Calu3 (cell line): ENCODE results near the gene OSBPL7. TPM values are rescaled to one million over a fixed set of nuclear protein-coding genes. Genes with fewer than 3 reads are reported as not detected.

Experiments used
- BruUV-seq: library from RNA; stranded (reverse); fragments of 400-500 nt; replicated peaks from 2 replicates; lab custom pipeline; 2021; lab: Mats Ljungman, UMichigan
- CTCF ChIA-PET: fragments of 300-600 bp; sonication (Branson Sonifier 250); formaldehyde crosslinking; loops from one replicate; lab custom pipeline; 2022; ENCODE audit warnings: antibody characterized with exemption; lab: Charles Lee
- DNase-seq: peaks from one replicate; pipeline ENCODE4 v3.0.0; 2022
- H3K27ac Mint-ChIP-seq: one replicate; pipeline ENCODE4 v1.8.0; 2022; ENCODE audit warnings: mixed read lengths; ENCODE audit not compliant: unreplicated experiment
- H3K27me3 Mint-ChIP-seq: one replicate; pipeline ENCODE4 v1.8.0; 2022; ENCODE audit warnings: mixed read lengths; ENCODE audit not compliant: unreplicated experiment
- H3K36me3 Mint-ChIP-seq: one replicate; pipeline ENCODE4 v1.8.0; 2022; ENCODE audit warnings: mild to moderate bottlenecking, moderate library complexity, mixed read lengths; ENCODE audit not compliant: insufficient read depth, unreplicated experiment
- H3K4me1 Mint-ChIP-seq: one replicate; pipeline ENCODE4 v1.8.0; 2022; ENCODE audit warnings: mild to moderate bottlenecking, low read depth, mixed read lengths; ENCODE audit not compliant: unreplicated experiment
- H3K4me3 Mint-ChIP-seq: one replicate; pipeline ENCODE4 v1.8.0; 2022; ENCODE audit warnings: mild to moderate bottlenecking, low read depth, moderate library complexity, mixed read lengths; ENCODE audit not compliant: unreplicated experiment
- H3K9me3 Mint-ChIP-seq: one replicate; pipeline ENCODE4 v1.8.0; 2022; ENCODE audit warnings: low read depth, mixed read lengths; ENCODE audit not compliant: unreplicated experiment
- intact Hi-C: fragments of 100-400 bp; cut with micrococcal nuclease; formaldehyde crosslinking; loops from one replicate; pipeline ENCODE4 v1.10.0; 2022; ENCODE audit not compliant: unreplicated experiment
- total RNA-seq: library from RNA; stranded (reverse); gene quantifications from 2 replicates; pipeline ENCODE4 v1.2.3, GENCODE V29; 2022
- TF ChIP-seq, protein P1 (sequence below): fragments of 200-600 bp; IDR thresholded peaks from one replicate; pipeline ENCODE4 v1.8.0; 2022; ENCODE audit warnings: antibody characterized with exemption; ENCODE audit not compliant: unreplicated experiment

OSBPL7 gene
- total RNA-seq, 1 experiment from 2014 or later, result 58.4 TPM

DNA sequence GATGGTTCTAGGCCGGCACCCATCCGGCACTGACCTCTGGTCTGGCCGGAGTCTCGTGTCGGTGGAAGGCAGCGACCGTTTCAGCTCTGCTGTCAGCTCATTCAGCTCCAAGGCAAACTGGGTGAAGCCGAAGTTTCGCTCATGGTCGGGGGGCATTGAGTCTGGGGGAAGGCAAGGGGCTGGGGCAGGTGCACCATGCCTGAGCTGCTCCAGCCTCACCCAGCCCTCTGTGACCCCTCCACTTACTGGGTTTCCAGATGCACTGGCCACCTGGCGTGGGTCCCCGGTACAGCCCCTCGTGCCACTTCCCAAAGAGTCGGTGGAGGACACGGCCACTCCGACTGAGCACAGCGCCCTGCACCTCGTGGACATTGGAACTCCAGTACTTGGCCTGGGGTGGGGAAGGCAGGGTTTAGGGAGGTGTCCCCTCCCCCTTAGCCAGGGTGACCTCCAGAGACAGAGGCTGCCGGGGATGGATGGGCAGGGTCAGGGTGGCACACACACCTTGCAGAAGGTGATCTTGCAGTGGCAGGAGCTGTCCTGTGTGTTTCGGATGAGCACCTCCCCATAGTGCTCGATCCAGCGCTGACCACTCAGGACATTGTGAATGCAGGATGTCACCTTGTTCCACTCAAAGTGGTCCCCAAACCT, 12.6 kb downstream of the OSBPL7 start:
- Mint-ChIP-seq H3K36me3 (peaks cover 43% of the 10 kb centered on the region), H3K9me3 (no peaks in the 10 kb centered on the region), H3K27me3 (peaks cover 10% of the 10 kb centered on the region), H3K4me1 (peaks cover 34% of the 10 kb centered on the region), H3K27ac (no peak overlapping the region), H3K4me3 (no peak overlapping the region)
- intact Hi-C loops, result no loop called here
- BruUV-seq, result no TSS peak
- CTCF ChIA-PET, result no interaction called here
- TF ChIP-seq, protein P1, sequence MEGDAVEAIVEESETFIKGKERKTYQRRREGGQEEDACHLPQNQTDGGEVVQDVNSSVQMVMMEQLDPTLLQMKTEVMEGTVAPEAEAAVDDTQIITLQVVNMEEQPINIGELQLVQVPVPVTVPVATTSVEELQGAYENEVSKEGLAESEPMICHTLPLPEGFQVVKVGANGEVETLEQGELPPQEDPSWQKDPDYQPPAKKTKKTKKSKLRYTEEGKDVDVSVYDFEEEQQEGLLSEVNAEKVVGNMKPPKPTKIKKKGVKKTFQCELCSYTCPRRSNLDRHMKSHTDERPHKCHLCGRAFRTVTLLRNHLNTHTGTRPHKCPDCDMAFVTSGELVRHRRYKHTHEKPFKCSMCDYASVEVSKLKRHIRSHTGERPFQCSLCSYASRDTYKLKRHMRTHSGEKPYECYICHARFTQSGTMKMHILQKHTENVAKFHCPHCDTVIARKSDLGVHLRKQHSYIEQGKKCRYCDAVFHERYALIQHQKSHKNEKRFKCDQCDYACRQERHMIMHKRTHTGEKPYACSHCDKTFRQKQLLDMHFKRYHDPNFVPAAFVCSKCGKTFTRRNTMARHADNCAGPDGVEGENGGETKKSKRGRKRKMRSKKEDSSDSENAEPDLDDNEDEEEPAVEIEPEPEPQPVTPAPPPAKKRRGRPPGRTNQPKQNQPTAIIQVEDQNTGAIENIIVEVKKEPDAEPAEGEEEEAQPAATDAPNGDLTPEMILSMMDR, result no peak
- no peak for DNase-seq

DNA sequence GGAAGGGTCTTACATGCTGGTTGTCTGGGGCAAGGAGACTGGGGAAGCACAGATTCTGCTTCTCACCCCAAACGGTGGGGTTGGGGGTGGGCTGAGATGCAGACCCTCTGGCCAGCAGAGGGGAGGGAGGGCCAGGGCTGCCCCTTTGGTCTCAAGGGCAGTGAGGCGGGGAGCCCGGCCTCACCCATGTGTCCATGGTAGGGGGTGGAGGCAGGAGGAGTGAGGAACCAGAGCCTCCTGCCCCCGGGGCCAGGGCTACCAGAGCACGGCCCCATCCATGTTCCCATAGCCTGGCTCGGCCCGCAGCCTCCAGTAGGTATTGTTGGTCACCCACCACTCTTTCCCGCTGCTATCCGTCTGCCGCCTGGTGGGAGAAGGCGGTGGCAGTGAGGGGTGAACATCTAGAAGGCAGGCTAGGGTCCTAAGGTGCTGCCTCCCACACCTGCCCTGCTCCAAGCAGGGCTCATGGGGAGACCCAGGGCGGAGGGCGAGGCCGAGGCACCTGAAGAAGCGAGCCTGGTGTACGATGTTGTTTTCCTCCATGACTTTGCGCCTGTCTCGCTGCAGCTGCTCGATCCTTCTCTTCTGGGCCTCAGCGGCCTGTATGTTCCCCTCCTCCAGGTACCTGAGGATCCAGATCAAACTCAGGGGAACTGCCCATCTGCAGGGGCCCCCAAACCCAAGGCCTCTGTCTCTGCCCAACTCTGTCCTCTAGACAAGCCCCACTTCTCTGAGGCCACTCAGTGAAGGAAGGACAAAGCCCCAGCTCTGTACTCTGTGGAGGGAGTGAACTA, 13.4 kb downstream of the OSBPL7 start:
- TF ChIP-seq, protein P1, result no peak
- no TSS peak for BruUV-seq
- DNase-seq, result no peak
- Mint-ChIP-seq H3K27me3 (peaks cover 17% of the 10 kb centered on the region), H3K9me3 (no peaks in the 10 kb centered on the region), H3K4me3 (no peak overlapping the region), H3K36me3 (peaks cover 43% of the 10 kb centered on the region), H3K27ac (no peak overlapping the region), H3K4me1 (peaks cover 34% of the 10 kb centered on the region)
- intact Hi-C loops, result no loop called here
- CTCF ChIA-PET, result no interaction called here

DNA sequence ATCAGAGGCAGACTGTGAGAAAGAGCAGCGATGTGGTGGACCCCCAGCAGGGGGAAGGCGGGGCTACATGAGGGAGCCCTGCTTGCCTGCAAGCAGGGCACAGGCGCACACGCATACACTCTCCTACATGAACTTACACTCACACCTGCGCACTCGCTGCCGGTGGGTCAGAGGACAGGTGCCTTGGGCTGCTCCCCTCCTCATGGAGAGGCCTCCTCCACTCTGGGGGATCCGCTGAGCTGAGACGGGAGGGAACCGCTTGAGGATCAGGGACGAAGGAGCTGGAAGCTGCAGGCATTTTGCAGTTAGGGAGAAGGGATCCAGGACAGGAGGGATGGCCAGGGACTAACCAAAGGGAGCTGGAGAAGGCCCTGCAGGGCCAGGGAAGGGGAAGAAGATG, 14.2 kb downstream of the OSBPL7 start:
- H3K4me1 Mint-ChIP-seq, result peaks cover 30% of the 10 kb centered on the region
- BruUV-seq, result no TSS peak
- no peak overlapping the region for H3K27ac Mint-ChIP-seq
- DNase-seq, result no peak
- intact Hi-C loops, result no loop called here
- H3K4me3 Mint-ChIP-seq, result no peak overlapping the region
- CTCF ChIA-PET, result no interaction called here
- TF ChIP-seq, protein P1, result no peak
- peaks cover 24% of the 10 kb centered on the region for H3K27me3 Mint-ChIP-seq
- H3K9me3 Mint-ChIP-seq, result no peaks in the 10 kb centered on the region
- peaks cover 35% of the 10 kb centered on the region for H3K36me3 Mint-ChIP-seq

DNA sequence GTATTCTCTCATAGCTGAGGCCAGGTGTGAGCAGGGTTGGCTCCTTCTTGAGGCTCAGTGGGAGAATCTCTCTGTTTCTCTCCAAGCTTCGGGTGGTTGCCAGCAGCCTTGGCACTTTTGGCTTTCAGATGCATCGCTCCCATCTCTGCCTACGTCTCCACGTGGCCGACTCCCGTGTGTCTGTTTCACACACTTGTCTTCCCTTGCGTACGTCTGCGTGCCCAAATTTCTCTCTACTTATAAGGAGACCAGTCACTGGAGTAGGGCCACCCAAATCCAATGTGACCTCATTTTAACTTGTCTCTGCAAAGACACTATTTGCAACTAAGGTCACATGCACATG, 14.7 kb downstream of the OSBPL7 start:
- intact Hi-C loops, result no loop called here
- Mint-ChIP-seq H3K4me3 (no peak overlapping the region), H3K27ac (no peak overlapping the region), H3K9me3 (no peaks in the 10 kb centered on the region), H3K27me3 (peaks cover 29% of the 10 kb centered on the region), H3K4me1 (peaks cover 24% of the 10 kb centered on the region), H3K36me3 (peaks cover 30% of the 10 kb centered on the region)
- CTCF ChIA-PET, result no interaction called here
- TF ChIP-seq, protein P1, result no peak
- no peak for DNase-seq
- BruUV-seq, result no TSS peak
